GM08714 (cell line): ENCODE results near the gene CLECL1.

Experiments used
- H3K4me3 ChIP-seq: fragments of 200-500 bp; sonication (Bioruptor generic); 2 replicates; pipeline ENCODE4 v1.5.1; 2014; ENCODE audit warnings: mild to moderate bottlenecking, low read length, inconsistent platforms
- ZNF274 ChIP-seq: IDR thresholded peaks from 2 replicates; pipeline ENCODE4 v1.6.1; 2012; ENCODE audit warnings: mild to moderate bottlenecking, low read depth, low read length

CLECL1 gene

GRCh38 chr12:9736936-9737705 lies 4.2 kb upstream of the CLECL1 start:
- TF ChIP-seq ZNF274 = no peak
- no peak overlapping the region for H3K4me3 ChIP-seq

- TF ChIP-seq ZNF274 = no peak
- no peak overlapping the region for H3K4me3 ChIP-seq
Measured at GRCh38 chr12:9735601-9736000, 2.7 kb upstream of the CLECL1 start.

- TF ChIP-seq ZNF274 = no peak
- peak overlapping the region; percentile 99; the same call in 1 of the 2 replicates for H3K4me3 ChIP-seq
Measured at GRCh38 chr12:9731797-9732196, 1.1 kb downstream of the CLECL1 start.

- TF ChIP-seq ZNF274 = no peak
- H3K4me3 ChIP-seq = peak overlapping the region; percentile 99; the same call in 1 of the 2 replicates
Measured at GRCh38 chr12:9731393-9731792, 1.5 kb downstream of the CLECL1 start.

DNA sequence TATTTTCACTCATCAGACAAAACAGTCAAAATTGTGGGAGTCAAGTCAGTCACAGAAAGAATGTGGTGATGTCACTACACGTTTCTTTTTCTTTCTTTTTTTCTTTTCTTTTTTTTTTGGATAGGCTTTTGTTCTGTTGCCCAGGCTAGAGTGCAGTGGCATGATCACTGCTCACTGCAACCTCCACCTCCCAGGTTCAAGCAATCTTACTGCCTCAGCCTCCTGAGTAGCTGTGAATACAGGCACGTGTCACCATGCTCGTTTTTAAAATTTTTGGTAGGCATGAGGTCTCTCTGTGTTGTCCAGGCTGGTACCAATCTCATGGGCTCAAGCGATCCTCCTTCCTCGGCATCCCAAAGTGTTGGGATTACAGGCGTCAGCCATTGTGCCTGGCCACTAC lies 2.3 kb downstream of the CLECL1 start:
- peak overlapping the region; percentile 99 for H3K4me3 ChIP-seq
- TF ChIP-seq ZNF274 = no peak

- H3K4me3 ChIP-seq = peak overlapping the region; percentile 99; the same call in 1 of the 2 replicates
- no peak for TF ChIP-seq ZNF274
Measured at GRCh38 chr12:9730011-9730410, 2.9 kb downstream of the CLECL1 start.

DNA sequence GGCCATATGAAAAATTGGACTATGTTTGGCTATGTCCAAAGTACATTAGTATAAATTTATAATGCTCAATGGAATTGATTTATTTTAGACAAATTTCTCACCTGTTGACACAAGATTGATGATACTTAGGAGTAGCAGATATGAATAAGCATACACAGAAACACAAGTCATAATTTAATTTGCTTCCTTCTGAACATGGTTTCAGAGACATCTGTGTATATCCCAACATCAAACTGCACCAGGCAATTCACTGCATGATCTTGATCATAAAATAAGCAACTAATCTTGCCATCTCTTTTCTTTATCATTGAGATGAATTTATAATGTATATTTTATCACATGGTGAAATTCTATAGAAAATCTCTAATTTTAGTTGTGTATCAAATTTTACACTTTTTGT lies 3.8 kb downstream of the CLECL1 start:
- H3K4me3 ChIP-seq = peak overlapping the region; percentile 22; the same call in 1 of the 2 replicates
- no peak for TF ChIP-seq ZNF274

DNA sequence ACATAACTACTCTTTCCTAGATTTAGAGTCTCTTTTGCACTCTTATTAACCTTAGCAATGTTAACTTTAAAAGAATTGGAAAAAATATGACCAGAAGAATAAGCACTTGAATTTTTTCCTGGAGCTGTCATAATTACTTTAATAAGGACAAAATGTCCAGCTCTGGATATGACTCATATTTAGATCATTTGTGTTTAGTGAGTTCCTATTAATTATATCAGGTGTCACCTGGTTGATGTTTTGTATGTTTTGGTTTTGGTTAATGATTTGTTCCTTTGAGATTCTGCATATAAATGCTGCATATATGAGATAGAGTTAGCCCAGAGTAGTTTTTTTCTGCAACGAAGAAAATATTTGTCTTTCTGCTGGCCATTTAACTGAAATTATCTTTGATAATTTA lies 5.1 kb downstream of the CLECL1 start:
- no peak overlapping the region for H3K4me3 ChIP-seq

DNA sequence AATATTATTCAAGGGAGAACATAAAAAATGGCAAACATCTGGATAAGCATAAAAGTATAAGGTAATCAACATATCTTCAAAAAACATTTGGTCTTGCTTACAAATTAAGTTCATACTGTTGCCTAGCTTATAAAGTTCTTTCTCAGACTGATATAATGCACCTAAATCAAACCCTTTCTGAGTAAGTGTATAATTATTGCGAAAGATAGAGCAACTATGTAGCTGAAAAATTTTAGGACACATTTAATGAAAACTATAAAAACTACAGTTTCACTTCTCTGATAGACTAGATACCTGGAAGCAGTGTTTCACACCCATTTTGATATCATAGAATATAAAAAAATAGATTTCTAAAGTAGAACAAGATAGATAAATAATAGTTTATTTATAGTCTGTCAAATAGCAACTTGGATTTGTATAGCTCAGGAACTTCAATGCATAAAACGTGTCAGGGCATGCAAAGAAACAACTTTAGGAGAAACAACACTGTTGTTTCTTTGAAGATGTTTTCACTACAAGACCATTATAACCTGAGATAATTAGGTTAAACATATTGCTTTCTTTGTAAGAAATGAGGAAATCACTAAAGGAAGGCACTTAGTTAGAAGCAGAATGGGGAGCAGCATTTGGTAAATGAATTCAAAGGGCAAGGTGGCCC lies 7.6 kb downstream of the CLECL1 start:
- no peak overlapping the region for H3K4me3 ChIP-seq
- no peak for TF ChIP-seq ZNF274

More for the DNA sequence above, 5.1 kb downstream of the CLECL1 start:
- TF ChIP-seq ZNF274 = no peak

DNA sequence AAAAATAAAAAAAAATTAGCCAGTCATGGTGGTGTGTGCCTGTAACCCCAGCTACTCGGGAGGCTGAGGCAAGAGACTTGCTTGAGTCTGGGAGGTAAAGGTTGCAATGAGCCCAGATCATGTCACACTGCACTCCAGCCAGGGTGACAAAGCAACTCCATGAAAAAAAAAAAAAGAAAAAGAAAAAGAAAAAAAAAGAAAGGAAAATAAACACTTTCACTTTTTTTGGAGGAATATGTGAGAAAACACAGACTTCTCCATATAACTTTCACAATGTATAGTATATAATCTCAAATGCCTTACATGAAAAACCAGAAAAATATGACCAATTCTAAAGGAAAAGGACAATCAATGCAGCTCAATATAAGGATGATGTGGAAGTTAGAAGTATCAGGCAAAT lies 8.9 kb downstream of the CLECL1 start:
- TF ChIP-seq ZNF274 = no peak
- peak overlapping the region; percentile 67; the same call in 1 of the 2 replicates for H3K4me3 ChIP-seq

DNA sequence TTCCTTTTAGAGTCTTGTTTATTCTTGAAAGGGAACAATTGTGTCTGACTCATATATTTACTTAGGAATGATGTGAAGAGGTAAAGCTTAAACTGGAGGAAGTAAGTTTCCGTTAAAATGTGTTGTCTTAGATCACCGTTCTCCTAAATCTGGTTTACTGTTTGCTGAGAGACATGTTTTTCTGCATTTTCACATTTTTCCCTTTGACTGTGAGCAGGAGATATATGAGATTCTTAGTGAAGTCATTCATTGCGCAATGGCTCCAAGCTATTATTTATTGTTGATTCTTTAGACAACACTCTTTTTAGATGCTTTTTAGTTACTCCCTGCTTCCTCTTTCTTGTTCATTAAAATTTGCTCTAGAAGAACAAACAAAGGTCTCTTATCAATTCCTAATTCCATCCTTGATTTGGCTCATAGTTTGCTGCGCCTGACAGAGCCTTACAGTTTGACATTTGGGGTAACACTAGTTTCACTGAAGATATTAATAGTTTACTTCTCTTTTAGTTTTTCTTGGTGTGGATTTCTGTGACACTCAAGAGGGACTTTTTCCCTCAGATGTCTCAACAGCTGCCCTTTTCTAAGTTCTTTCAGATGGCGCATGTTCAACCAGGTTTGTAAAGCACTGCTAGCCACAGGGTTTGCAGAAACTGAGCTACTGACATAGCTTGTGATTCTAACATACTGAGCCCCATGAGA lies 11.4 kb downstream of the CLECL1 start:
- TF ChIP-seq ZNF274 = no peak
- no peak overlapping the region; the same call in 1 of the 2 replicates for H3K4me3 ChIP-seq

DNA sequence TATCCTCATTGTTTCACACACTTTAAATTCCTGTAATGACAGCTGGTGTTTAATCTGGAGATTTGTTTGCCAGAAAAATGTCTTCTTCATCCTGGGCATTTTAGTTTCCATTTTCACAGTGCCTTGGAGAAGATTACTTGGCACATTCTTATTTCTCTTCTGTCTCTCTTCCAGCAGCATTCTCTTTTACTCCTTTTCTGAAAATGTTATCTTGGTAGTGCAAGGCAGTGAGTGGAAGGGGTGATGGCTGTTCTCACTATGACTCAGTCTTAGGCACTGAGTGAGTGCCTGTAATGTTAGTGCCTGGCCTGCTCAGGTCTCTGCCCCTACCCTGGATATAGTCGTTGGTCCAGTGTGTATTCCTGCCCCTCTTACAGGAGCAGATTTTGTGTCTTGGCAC lies 13.1 kb downstream of the CLECL1 start:
- H3K4me3 ChIP-seq = peak overlapping the region; percentile 21; the same call in 1 of the 2 replicates
- TF ChIP-seq ZNF274 = no peak

DNA sequence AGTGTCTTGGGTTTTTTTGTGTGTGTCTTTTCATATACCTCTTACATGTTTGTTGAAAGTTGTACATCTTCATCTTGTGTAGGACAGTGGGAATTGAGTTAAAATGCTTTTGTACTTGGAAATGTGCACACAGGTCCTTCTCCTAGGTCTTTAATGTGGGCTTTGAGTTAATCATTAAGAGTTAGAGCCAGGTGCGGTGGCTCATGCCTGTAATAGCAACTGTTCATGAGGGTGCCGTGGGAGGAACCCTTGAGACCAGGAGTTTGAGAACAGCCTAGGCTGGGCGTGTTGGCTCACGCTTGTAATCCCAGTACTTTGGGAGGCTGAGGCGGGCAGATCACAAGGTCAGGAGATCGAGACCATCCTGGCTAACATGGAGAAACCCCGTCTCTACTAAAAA lies 13.9 kb downstream of the CLECL1 start:
- H3K4me3 ChIP-seq = peak overlapping the region; percentile 21; the same call in 1 of the 2 replicates

More for the DNA sequence above, 13.9 kb downstream of the CLECL1 start:
- TF ChIP-seq ZNF274 = no peak
